ENCODE results near the gene MAP4. TPM values are rescaled to one million over a fixed set of nuclear protein-coding genes. Genes with fewer than 3 reads are reported as not detected.

MAP4 gene
- total RNA-seq, 6 donors from 2014 or later, result 106 to 199 (median 148) TPM

- peaks cover 0 to 9% (median 3%) of the 10 kb centered on the region in 4 donors for H3K4me1 ChIP-seq
- no peaks in the 10 kb centered on the region for H3K27me3 ChIP-seq
- no peaks in the 10 kb centered on the region for H3K9me3 ChIP-seq
- no peak overlapping the region for H3K4me3 ChIP-seq
- H3K36me3 ChIP-seq, result no peaks in the 10 kb centered on the region
- H3K27ac ChIP-seq, result no peak overlapping the region
- TF ChIP-seq EP300 (IDR thresholded peaks at IDR 0.05) (no peak), CTCF (IDR thresholded peaks at IDR 0.05) (no peak), POLR2A (IDR thresholded peaks at IDR 0.05) (no peak), POLR2AphosphoS5 (IDR thresholded peaks at IDR 0.05) (no peak)
- ATAC-seq (ENCODE audit: low FRiP score in 2 of 2), result no peak
- WGBS, 2 donors, result 63% methylated on average over 2 of the region's 2 CpGs
- no peak for DNase-seq
Observed at GRCh38 chr3:48026098-48026497, 9.9 kb upstream of the MAP4 start.

DNA sequence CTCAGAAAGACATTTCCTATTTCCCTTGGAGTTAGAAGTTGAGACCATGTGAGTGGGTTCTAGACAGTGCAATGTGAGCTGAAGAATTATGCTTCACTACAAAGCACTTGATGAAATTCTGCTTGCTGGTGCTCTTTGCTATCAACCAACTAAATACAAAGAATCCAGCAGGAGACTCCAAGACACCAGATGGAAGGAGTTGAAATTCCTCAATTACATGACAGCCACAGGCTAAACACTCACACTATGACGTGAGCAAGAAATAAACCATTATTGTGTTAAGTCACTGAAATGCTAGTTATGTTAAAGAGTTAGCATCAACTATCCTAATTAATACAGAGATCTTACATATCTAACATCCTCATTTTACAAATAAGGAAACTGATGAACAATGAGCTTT lies 8.2 kb upstream of the MAP4 start:
- DNase-seq, result no peak
- TF ChIP-seq POLR2AphosphoS5 (IDR thresholded peaks at IDR 0.05), result no peak
- no peak for TF ChIP-seq EP300 (IDR thresholded peaks at IDR 0.05)
- no peak for TF ChIP-seq CTCF (IDR thresholded peaks at IDR 0.05)
- no peak for TF ChIP-seq POLR2A (IDR thresholded peaks at IDR 0.05)
- WGBS, 2 donors, result 75 to 83% methylated on average over 1 of the region's 1 CpG
- H3K4me3 ChIP-seq, result no peak overlapping the region
- no peaks in the 10 kb centered on the region for H3K36me3 ChIP-seq
- peaks cover 0 to 9% (median 3%) of the 10 kb centered on the region in 4 donors for H3K4me1 ChIP-seq
- no peaks in the 10 kb centered on the region for H3K9me3 ChIP-seq
- ATAC-seq (ENCODE audit: low FRiP score in 2 of 2), result no peak
- H3K27ac ChIP-seq, result no peak overlapping the region
- no peaks in the 10 kb centered on the region for H3K27me3 ChIP-seq

- 86 to 100% methylated on average over 1 of the region's 1 CpG for WGBS, 2 donors
- no peak overlapping the region for H3K4me3 ChIP-seq
- no peak for DNase-seq
- no peaks in the 10 kb centered on the region for H3K27me3 ChIP-seq
- peaks cover 0 to 9% (median 3%) of the 10 kb centered on the region in 4 donors for H3K4me1 ChIP-seq
- H3K27ac ChIP-seq, result no peak overlapping the region
- no peaks in the 10 kb centered on the region for H3K36me3 ChIP-seq
- H3K9me3 ChIP-seq, result no peaks in the 10 kb centered on the region
- no peak for ATAC-seq (ENCODE audit: low FRiP score in 2 of 2)
- no peak for TF ChIP-seq CTCF (IDR thresholded peaks at IDR 0.05)
- no peak for TF ChIP-seq POLR2A (IDR thresholded peaks at IDR 0.05)
- TF ChIP-seq POLR2AphosphoS5 (IDR thresholded peaks at IDR 0.05), result no peak
- TF ChIP-seq EP300 (IDR thresholded peaks at IDR 0.05), result no peak
Observed at GRCh38 chr3:48023377-48023776, 7.2 kb upstream of the MAP4 start.

- ATAC-seq (ENCODE audit: low FRiP score in 2 of 2), result no peak
- no peak for TF ChIP-seq CTCF (IDR thresholded peaks at IDR 0.05)
- no peak for TF ChIP-seq POLR2A (IDR thresholded peaks at IDR 0.05)
- TF ChIP-seq POLR2AphosphoS5 (IDR thresholded peaks at IDR 0.05), result no peak
- TF ChIP-seq EP300 (IDR thresholded peaks at IDR 0.05), result no peak
- H3K27me3 ChIP-seq, result no peaks in the 10 kb centered on the region
- no peaks in the 10 kb centered on the region for H3K36me3 ChIP-seq
- peaks cover 0 to 9% (median 3%) of the 10 kb centered on the region in 4 donors for H3K4me1 ChIP-seq
- no peak for DNase-seq
- H3K9me3 ChIP-seq, result no peaks in the 10 kb centered on the region
- WGBS, 2 donors, result 87 to 88% methylated on average over 4 of the region's 4 CpGs
- no peak overlapping the region for H3K27ac ChIP-seq
- H3K4me3 ChIP-seq, result no peak overlapping the region
Observed at GRCh38 chr3:48022178-48022577, 6.0 kb upstream of the MAP4 start.

- H3K27me3 ChIP-seq, result no peaks in the 10 kb centered on the region
- no peaks in the 10 kb centered on the region for H3K36me3 ChIP-seq
- TF ChIP-seq EP300 (IDR thresholded peaks at IDR 0.05) (no peak), POLR2A (IDR thresholded peaks at IDR 0.05) (no peak), CTCF (IDR thresholded peaks at IDR 0.05) (no peak), POLR2AphosphoS5 (IDR thresholded peaks at IDR 0.05) (no peak)
- H3K4me1 ChIP-seq, result peaks cover 22 to 36% (median 28%) of the 10 kb centered on the region in 4 donors
- 67 to 86% methylated on average over 3 of the region's 3 CpGs for WGBS, 2 donors
- no peak overlapping the region for H3K4me3 ChIP-seq
- ATAC-seq (ENCODE audit: low FRiP score in 2 of 2), result no peak
- no peaks in the 10 kb centered on the region for H3K9me3 ChIP-seq
- H3K27ac ChIP-seq, result no peak overlapping the region
- no peak for DNase-seq
Observed at GRCh38 chr3:48018841-48019240, 2.6 kb upstream of the MAP4 start.
